Esophagus squamous epithelium (tissue), 5 donors: ENCODE measurements around the gene COL28A1. TPM values are rescaled to one million over a fixed set of nuclear protein-coding genes. Genes with fewer than 3 reads are reported as not detected.

ENCODE experiments used
- DNase-seq: peaks from one replicate; lab custom pipeline; 2025; lab: John Stamatoyannopoulos, UW
- H3K27ac ChIP-seq, 4 donors: fragments of 200-600 bp; sonication (generic); one replicate each; pipeline ENCODE4 v1.5.1; 2016 to 2019; ENCODE audit warnings: mild to moderate bottlenecking in 1 of 4
- H3K27me3 ChIP-seq, 4 donors: fragments of 200-600 bp; sonication (generic); 1 replicate in 3 of 4; 2 replicates in 1 of 4; pipeline versions ENCODE4 v1.5.1 to v1.6.0; 2017 to 2021; ENCODE audit warnings: antibody characterized with exemption in 1 of 4
- H3K36me3 ChIP-seq, 3 donors: fragments of 200-600 bp; sonication (generic); one replicate each; pipeline ENCODE4 v1.5.1; 2016 to 2019
- H3K4me1 ChIP-seq, 3 donors: fragments of 200-600 bp; sonication (generic); one replicate each; pipeline ENCODE4 v1.5.1; 2017 to 2019
- H3K4me3 ChIP-seq, 4 donors: fragments of 200-600 bp; sonication (generic); 1 replicate in 3 of 4; 2 replicates in 1 of 4; pipeline ENCODE4 v1.5.1; 2016 to 2019; ENCODE audit warnings: mild to moderate bottlenecking in 2 of 4, moderate library complexity in 1 of 4
- H3K9me3 ChIP-seq, 3 donors: fragments of 200-600 bp; sonication (generic); one replicate each; pipeline ENCODE4 v1.5.1; 2016 to 2019
- CTCF ChIP-seq, 6 experiments: fragments of 450-650 bp in 4 of 6; fragments of 200-600 bp in 2 of 6; sonication (generic) in 2 of 6; IDR thresholded peaks; one replicate each; pipeline ENCODE4 v1.5.1; 2016 to 2019; ENCODE audit warnings: antibody characterized with exemption in 6 of 6, mild to moderate bottlenecking in 4 of 6, moderate library complexity in 4 of 6
- POLR2A ChIP-seq, 4 donors: fragments of 450-650 bp; IDR thresholded peaks; one replicate each; pipeline ENCODE4 v1.6.1; 2017; ENCODE audit warnings: antibody characterized with exemption in 4 of 4, mild to moderate bottlenecking in 4 of 4, moderate library complexity in 3 of 4
- WGBS, 2 donors: methylation state at CpG; one replicate each; pipeline ENCODE4 v1.1.5; 2018; 5-methylcytosine and 5-hydroxymethylcytosine counted together
- intact Hi-C: fragments of 100-400 bp; cut with DNase I; formaldehyde crosslinking; loops from one replicate; pipeline ENCODE4 v1.15.0; 2022
- total RNA-seq, 4 donors: library from RNA; depleted of rRNA; stranded (reverse); fragments of >200 nt; gene quantifications; one replicate each; pipeline ENCODE4 v1.1.0, GENCODE V29; 2016
- donor health status: DM: yes; HTN: yes; CAD: no.

Gene COL28A1
- total RNA-seq, 4 donors from 2014 or later: 0.11 to 3.1 (median 0.40) TPM

- Histone ChIP-seq H3K27me3 (no peaks in the 10 kb centered on the region), H3K4me3 (no peak overlapping the region), H3K4me1 (peaks cover 12 to 34% (median 14%) of the 10 kb centered on the region in 3 donors), H3K27ac (no peak overlapping the region), H3K36me3 (no peaks in the 10 kb centered on the region), H3K9me3 (no peaks in the 10 kb centered on the region)
- 89 to 93% methylated on average over 2 of the region's 2 CpGs for WGBS, 2 donors
- intact Hi-C loops: no loop called here
- DNase-seq: no peak
- TF ChIP-seq POLR2A (IDR thresholded peaks at IDR 0.05) (no peak), CTCF (IDR thresholded peaks at IDR 0.05) (no peak)
Measured at GRCh38 chr7:7335215-7335614, 200.5 kb downstream of the COL28A1 start.

DNA sequence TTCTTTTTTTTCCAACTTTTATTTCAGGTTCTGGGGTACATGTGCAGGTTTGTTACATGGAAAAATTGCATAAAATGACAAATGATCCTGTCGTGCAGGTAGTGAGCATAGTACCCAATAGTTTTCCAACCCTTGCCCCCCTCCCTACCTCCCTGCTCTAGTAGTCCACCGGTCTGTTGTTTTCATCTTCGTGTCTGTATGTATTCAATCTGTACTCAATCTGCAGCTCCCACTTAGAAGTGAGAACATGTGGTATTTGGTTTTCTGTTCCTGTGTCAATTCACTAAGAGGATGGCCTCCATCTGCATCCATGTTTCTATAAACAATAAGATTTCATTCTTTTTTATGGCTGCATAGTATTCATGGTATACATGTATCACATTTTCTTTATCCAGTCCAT lies 202.1 kb downstream of the COL28A1 start:
- H3K9me3 ChIP-seq: no peaks in the 10 kb centered on the region
- no peaks in the 10 kb centered on the region for H3K27me3 ChIP-seq
- peaks cover 19 to 50% (median 23%) of the 10 kb centered on the region in 3 donors for H3K4me1 ChIP-seq
- WGBS, 2 donors: 79 to 83% methylated on average over 3 of the region's 3 CpGs
- intact Hi-C loops: no loop called here
- no peak for DNase-seq
- TF ChIP-seq POLR2A (IDR thresholded peaks at IDR 0.05): no peak
- no peak for TF ChIP-seq CTCF (IDR thresholded peaks at IDR 0.05)
- H3K4me3 ChIP-seq: no peak overlapping the region
- no peaks in the 10 kb centered on the region for H3K36me3 ChIP-seq
- H3K27ac ChIP-seq: no peak overlapping the region

DNA sequence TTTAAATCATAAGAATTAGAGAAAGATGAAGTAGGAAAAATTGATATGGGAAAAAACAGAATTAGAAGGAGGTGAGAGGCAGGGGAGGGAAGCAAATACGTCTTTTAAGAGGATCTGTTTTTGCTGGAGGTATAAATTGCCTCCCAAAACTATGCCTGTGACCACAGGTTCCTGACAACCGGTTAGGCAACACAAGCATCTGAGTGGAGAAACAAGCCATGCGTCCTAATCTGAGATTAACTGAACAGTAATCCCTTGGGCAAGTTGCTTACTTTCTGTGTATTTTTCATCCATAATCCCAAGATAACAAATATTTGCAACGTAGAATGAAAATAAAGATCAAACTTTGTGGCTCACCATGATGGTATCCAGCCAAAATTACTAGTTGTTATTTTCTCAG lies 204.2 kb downstream of the COL28A1 start:
- peak overlapping the region in 2 of 4 donors; percentile 21 to 23 for H3K27ac ChIP-seq
- 32 to 49% methylated on average over 4 of the region's 4 CpGs for WGBS, 2 donors
- no peaks in the 10 kb centered on the region for H3K27me3 ChIP-seq
- no peaks in the 10 kb centered on the region for H3K36me3 ChIP-seq
- TF ChIP-seq POLR2A (IDR thresholded peaks at IDR 0.05): no peak
- TF ChIP-seq CTCF (IDR thresholded peaks at IDR 0.05): no peak
- no peaks in the 10 kb centered on the region for H3K9me3 ChIP-seq
- DNase-seq: no peak
- H3K4me1 ChIP-seq: peaks cover 19 to 67% (median 33%) of the 10 kb centered on the region in 3 donors
- intact Hi-C loops: no loop called here
- H3K4me3 ChIP-seq: no peak overlapping the region

DNA sequence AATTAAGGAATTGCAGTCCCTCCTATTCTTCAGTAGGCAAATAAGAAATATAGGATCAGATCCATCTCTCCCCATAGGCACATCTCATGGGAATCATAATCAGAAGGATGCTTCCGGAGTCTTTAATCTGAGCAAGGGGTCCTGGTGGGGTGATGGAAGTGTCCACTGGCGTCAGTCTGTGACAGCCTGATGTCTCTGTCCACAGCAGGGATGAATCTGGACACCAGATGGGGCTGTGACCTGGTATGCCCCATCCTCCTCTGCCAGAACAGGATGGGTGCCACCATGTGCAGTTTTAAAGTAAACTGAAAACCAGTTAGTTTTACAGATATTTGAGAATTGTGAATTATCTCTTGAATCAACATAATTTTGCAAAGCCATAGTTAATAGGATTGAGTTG lies 204.7 kb downstream of the COL28A1 start:
- no peak for DNase-seq
- H3K9me3 ChIP-seq: no peaks in the 10 kb centered on the region
- 62 to 76% methylated on average over 2 of the region's 2 CpGs for WGBS, 2 donors
- peaks cover 19 to 71% (median 33%) of the 10 kb centered on the region in 3 donors for H3K4me1 ChIP-seq
- no peaks in the 10 kb centered on the region for H3K27me3 ChIP-seq
- no peaks in the 10 kb centered on the region for H3K36me3 ChIP-seq
- intact Hi-C loops: no loop called here
- peak overlapping the region in 2 of 4 donors; percentile 9 to 23 for H3K27ac ChIP-seq
- TF ChIP-seq CTCF (IDR thresholded peaks at IDR 0.05): no peak
- TF ChIP-seq POLR2A (IDR thresholded peaks at IDR 0.05): no peak
- H3K4me3 ChIP-seq: no peak overlapping the region

DNA sequence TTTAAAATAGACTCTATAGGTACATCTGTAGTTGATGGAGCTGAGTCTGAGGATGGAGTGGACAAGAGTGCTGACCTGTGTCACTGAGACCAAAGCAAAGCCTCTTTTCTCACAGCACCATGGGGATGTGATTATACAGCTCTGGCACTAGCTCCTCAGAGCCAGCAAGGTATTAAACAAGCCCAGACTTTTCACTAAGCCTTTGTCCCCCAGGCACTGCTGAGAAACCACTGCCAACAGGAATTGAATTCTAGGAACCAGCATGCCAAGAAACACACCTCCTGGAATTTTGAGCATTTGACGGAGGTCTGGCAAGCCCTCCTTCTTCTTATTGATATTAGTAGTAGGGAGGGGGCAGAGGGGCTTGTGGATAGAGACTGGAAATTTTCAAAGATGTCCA lies 206.3 kb downstream of the COL28A1 start:
- H3K9me3 ChIP-seq: no peaks in the 10 kb centered on the region
- H3K4me1 ChIP-seq: peaks cover 19 to 85% (median 33%) of the 10 kb centered on the region in 3 donors
- no peaks in the 10 kb centered on the region for H3K27me3 ChIP-seq
- peak overlapping the region in 3 of 4 donors; percentile 41 to 73 (median 49) for H3K27ac ChIP-seq
- no peak for DNase-seq
- H3K36me3 ChIP-seq: no peaks in the 10 kb centered on the region
- TF ChIP-seq CTCF (IDR thresholded peaks at IDR 0.05) (no peak), POLR2A (IDR thresholded peaks at IDR 0.05) (no peak)
- intact Hi-C loops: no loop called here
- H3K4me3 ChIP-seq: no peak overlapping the region
- 29 to 43% methylated on average over 1 of the region's 1 CpG for WGBS, 2 donors
